Hematopoietic multipotent progenitor cell treated with erythropoietin and hydrocortisone succinate and interleukin-3 and kit ligand, for 8 days (in vitro differentiated cells): ENCODE measurements around the gene LRG1.

Experiments used
- DNase-seq: peaks from one replicate; pipeline ENCODE4 v3.0.0-alpha.2; 2015

LRG1 gene

GRCh38 chr19:4524808-4525562, 14.9 kb downstream of the LRG1 start:
- peak; percentile 69 for DNase-seq

GRCh38 chr19:4523306-4524110, 16.3 kb downstream of the LRG1 start:
- peak; percentile 39 for DNase-seq

- no peak for DNase-seq
These were observed 17.4 kb downstream of the LRG1 start for GRCh38 chr19:4522291-4523002.

GRCh38 chr19:4521888-4522242, 18.0 kb downstream of the LRG1 start:
- no peak for DNase-seq

- no peak for DNase-seq
These were observed 18.5 kb downstream of the LRG1 start for GRCh38 chr19:4521170-4521887.

- DNase-seq, result no peak
These were observed 20.1 kb downstream of the LRG1 start for GRCh38 chr19:4519521-4520277.

- no peak for DNase-seq
These were observed 20.7 kb downstream of the LRG1 start for GRCh38 chr19:4519172-4519496.

- DNase-seq, result no peak
These were observed 21.3 kb downstream of the LRG1 start, which contains the start of gene PLIN4 for GRCh38 chr19:4518345-4519171. Gene PLIN4, minus strand, starts transcription at chr19:4518486. Its CDS starts 214 bp downstream, at chr19:4518272.

GRCh38 chr19:4517451-4518057, 22.3 kb downstream of the LRG1 start:
- DNase-seq, result no peak

GRCh38 chr19:4516939-4517300, 22.9 kb downstream of the LRG1 start:
- DNase-seq, result no peak

- no peak for DNase-seq
These were observed 23.5 kb downstream of the LRG1 start for GRCh38 chr19:4516199-4516938.

- no peak for DNase-seq
These were observed 24.1 kb downstream of the LRG1 start for GRCh38 chr19:4515732-4516131.

GRCh38 chr19:4513248-4513647, 26.6 kb downstream of the LRG1 start:
- DNase-seq, result no peak

- DNase-seq, result no peak
These were observed 27.8 kb downstream of the LRG1 start for GRCh38 chr19:4512070-4512469.

- DNase-seq, result no peak
These were observed 28.4 kb downstream of the LRG1 start for GRCh38 chr19:4511300-4512054.

- no peak for DNase-seq
These were observed 29.2 kb downstream of the LRG1 start for GRCh38 chr19:4510435-4511255.

GRCh38 chr19:4508698-4509097, 31.1 kb downstream of the LRG1 start:
- DNase-seq, result no peak

- DNase-seq, result no peak
These were observed 32.0 kb downstream of the LRG1 start for GRCh38 chr19:4507804-4508203.

- DNase-seq, result no peak
These were observed 32.7 kb downstream of the LRG1 start for GRCh38 chr19:4507150-4507452.
